Type B pancreatic cell (in vitro differentiated cells): ENCODE data around the gene PROK1. TPM values are rescaled to one million over a fixed set of nuclear protein-coding genes. Genes with fewer than 3 reads are reported as not detected.
A peak's percentile ranks its signal among the peaks of the same experiment; 100 is the strongest.
"Not testable (repeated sequence)": the region's sequence is repeated elsewhere in the genome, so short reads cannot be mapped to it uniquely, and the experiment has no call there.

Experiments
- DNase-seq: peaks from one replicate; pipeline ENCODE4 v3.0.0; 2021; ENCODE audit warnings: mixed read lengths; ENCODE audit not compliant: unreplicated experiment; ENCODE audit errors: extremely low spot score
- H3K27ac Mint-ChIP-seq: 2 replicates; pipeline ENCODE4 v1.8.0; 2021; ENCODE audit warnings: mild to moderate bottlenecking, mixed read lengths
- H3K27me3 Mint-ChIP-seq: 2 replicates; pipeline ENCODE4 v1.8.0; 2021; ENCODE audit warnings: mixed read lengths
- H3K36me3 Mint-ChIP-seq: 2 replicates; pipeline ENCODE4 v1.8.0; 2021; ENCODE audit warnings: mixed read lengths
- H3K4me1 Mint-ChIP-seq: one replicate; pipeline ENCODE4 v1.8.0; 2021; ENCODE audit warnings: mixed read lengths; ENCODE audit not compliant: unreplicated experiment
- H3K4me3 Mint-ChIP-seq: 2 replicates; pipeline ENCODE4 v1.8.0; 2021; ENCODE audit warnings: mild to moderate bottlenecking, mixed read lengths
- H3K9me3 Mint-ChIP-seq: 2 replicates; pipeline ENCODE4 v1.8.0; 2021; ENCODE audit warnings: mixed read lengths
- total RNA-seq: library from RNA; stranded (reverse); gene quantifications from 2 replicates; pipeline ENCODE4 v1.2.1, GENCODE V29; 2021; ENCODE audit warnings: low replicate concordance
- TF ChIP-seq, protein P1 (sequence below): fragments of 200-600 bp; sonication (generic); conservative IDR thresholded peaks from 2 replicates; pipeline ENCODE4 v1.5.0; 2021; ENCODE audit warnings: antibody characterized with exemption, mild to moderate bottlenecking

Gene PROK1
- total RNA-seq, 1 donor from 2014 or later, result 0.29 TPM

DNA sequence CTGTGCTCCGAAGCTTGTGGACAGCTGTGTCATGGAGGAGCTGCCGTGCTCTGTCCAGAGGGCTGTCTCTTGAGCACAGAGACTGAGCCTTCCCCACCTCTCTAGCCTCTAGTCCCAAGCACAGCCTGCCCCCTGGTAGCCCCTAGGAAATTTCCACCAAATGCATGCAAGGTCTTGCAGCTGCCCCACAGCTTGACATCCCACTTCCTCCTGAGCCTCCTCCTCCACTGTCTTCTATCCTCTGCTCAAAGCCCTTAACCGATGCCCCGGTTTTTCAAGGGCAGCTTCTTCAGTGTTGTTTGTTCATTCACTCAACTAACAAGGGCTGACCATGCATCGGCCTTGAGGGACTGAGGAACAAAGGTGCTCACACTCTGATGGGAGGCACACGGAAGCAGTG lies 20.6 kb upstream of the PROK1 start:
- no peaks in the 10 kb centered on the region for H3K9me3 Mint-ChIP-seq
- H3K27ac Mint-ChIP-seq, result no peak overlapping the region
- peaks cover 8% of the 10 kb centered on the region for H3K4me1 Mint-ChIP-seq
- TF ChIP-seq, protein P1, sequence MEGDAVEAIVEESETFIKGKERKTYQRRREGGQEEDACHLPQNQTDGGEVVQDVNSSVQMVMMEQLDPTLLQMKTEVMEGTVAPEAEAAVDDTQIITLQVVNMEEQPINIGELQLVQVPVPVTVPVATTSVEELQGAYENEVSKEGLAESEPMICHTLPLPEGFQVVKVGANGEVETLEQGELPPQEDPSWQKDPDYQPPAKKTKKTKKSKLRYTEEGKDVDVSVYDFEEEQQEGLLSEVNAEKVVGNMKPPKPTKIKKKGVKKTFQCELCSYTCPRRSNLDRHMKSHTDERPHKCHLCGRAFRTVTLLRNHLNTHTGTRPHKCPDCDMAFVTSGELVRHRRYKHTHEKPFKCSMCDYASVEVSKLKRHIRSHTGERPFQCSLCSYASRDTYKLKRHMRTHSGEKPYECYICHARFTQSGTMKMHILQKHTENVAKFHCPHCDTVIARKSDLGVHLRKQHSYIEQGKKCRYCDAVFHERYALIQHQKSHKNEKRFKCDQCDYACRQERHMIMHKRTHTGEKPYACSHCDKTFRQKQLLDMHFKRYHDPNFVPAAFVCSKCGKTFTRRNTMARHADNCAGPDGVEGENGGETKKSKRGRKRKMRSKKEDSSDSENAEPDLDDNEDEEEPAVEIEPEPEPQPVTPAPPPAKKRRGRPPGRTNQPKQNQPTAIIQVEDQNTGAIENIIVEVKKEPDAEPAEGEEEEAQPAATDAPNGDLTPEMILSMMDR, result no peak
- no peaks in the 10 kb centered on the region for H3K36me3 Mint-ChIP-seq
- no peak for DNase-seq
- H3K4me3 Mint-ChIP-seq, result no peak overlapping the region
- H3K27me3 Mint-ChIP-seq, result peaks cover 24% of the 10 kb centered on the region

DNA sequence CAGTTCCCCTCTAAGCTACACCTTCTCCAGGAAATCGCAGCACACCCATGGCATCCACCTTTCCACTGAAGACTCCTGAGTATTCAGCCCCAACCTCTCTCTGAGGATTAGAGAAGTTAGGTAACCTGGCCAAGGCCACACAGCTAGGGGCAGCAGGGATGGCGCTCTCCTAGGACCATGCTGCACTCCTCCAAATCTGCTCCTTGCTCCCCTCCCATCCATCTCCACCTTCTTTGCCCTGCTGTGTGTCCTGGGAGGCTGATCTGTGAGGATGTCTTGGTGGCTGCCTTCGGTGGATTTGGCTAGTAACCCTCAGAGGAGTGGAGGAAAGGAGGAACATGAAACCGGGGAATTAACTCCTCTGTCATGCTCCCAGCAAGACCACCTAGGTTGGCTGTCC lies 20.0 kb upstream of the PROK1 start:
- H3K4me1 Mint-ChIP-seq, result peaks cover 8% of the 10 kb centered on the region
- H3K4me3 Mint-ChIP-seq, result no peak overlapping the region
- TF ChIP-seq, protein P1, result no peak
- H3K36me3 Mint-ChIP-seq, result no peaks in the 10 kb centered on the region
- no peak for DNase-seq
- no peaks in the 10 kb centered on the region for H3K9me3 Mint-ChIP-seq
- H3K27ac Mint-ChIP-seq, result no peak overlapping the region
- H3K27me3 Mint-ChIP-seq, result peaks cover 23% of the 10 kb centered on the region

DNA sequence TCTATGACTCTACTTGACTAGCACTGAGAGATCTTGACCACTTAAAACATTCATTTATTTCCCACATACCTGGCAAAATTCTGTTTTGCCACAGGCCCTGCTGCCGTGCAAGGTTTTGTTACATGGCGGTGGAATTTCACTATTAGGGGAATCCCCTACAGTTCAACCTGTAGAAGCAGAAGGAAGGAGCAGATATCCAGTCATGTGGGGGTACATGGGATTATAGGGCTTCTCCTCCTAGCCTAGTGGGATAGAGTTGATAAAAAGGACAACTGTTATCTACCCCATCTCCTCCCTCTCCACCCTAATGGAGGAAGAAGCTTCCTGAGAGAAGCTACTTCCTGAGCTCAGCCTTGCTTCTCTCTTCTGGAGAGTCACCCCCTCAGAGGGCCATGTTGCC lies 17.7 kb upstream of the PROK1 start:
- H3K9me3 Mint-ChIP-seq, result no peaks in the 10 kb centered on the region
- no peak overlapping the region for H3K27ac Mint-ChIP-seq
- peaks cover 23% of the 10 kb centered on the region for H3K27me3 Mint-ChIP-seq
- no peak overlapping the region for H3K4me3 Mint-ChIP-seq
- no peaks in the 10 kb centered on the region for H3K36me3 Mint-ChIP-seq
- peaks cover 11% of the 10 kb centered on the region for H3K4me1 Mint-ChIP-seq
- TF ChIP-seq, protein P1, result no peak
- no peak for DNase-seq

DNA sequence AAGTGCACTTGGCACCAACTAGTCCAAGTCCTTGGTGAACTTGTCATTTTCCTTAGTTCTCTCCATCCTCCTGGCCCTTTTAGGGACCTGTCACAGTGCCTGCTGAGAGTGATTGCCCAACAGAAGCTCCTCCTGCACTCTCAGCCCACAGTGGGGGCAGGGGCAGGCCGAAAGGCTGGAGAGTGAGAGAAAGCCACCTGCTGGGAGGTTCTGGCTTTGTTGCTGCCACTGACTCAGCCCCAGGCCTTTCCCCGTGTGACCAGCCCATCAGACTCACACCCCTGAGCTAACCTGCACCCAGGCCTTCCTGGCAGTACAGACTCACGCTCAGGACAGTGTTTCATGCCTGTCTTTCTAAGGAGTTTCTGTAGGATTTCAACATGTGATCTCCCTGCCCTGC lies 17.1 kb upstream of the PROK1 start:
- H3K27me3 Mint-ChIP-seq, result peaks cover 23% of the 10 kb centered on the region
- H3K27ac Mint-ChIP-seq, result no peak overlapping the region
- no peak for DNase-seq
- no peaks in the 10 kb centered on the region for H3K9me3 Mint-ChIP-seq
- TF ChIP-seq, protein P1, result peak; percentile 31
- peaks cover 11% of the 10 kb centered on the region for H3K4me1 Mint-ChIP-seq
- H3K4me3 Mint-ChIP-seq, result no peak overlapping the region
- H3K36me3 Mint-ChIP-seq, result no peaks in the 10 kb centered on the region

DNA sequence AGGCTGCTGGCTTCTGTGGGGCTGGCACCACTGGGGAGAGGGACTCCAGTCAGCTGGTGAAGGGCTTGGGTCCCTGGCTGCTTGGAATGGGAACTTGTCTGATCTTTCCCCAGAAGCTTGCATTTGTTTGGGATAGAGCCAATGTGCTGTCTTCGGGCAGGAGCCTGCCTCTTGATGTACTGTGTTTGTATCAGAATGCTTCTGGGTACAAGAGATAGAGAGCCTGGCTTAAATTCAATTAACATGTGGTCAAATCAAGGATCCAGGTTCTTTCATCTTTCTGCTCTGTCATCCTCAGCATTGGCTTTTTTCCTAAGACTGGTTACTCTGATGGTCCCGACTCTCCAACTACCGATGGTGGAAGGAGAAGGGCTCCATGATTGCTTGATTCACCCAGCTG lies 16.0 kb upstream of the PROK1 start:
- peaks cover 11% of the 10 kb centered on the region for H3K4me1 Mint-ChIP-seq
- H3K27me3 Mint-ChIP-seq, result peaks cover 22% of the 10 kb centered on the region
- H3K27ac Mint-ChIP-seq, result no peak overlapping the region
- TF ChIP-seq, protein P1, result no peak
- H3K36me3 Mint-ChIP-seq, result no peaks in the 10 kb centered on the region
- no peak for DNase-seq
- H3K4me3 Mint-ChIP-seq, result no peak overlapping the region
- no peaks in the 10 kb centered on the region for H3K9me3 Mint-ChIP-seq

DNA sequence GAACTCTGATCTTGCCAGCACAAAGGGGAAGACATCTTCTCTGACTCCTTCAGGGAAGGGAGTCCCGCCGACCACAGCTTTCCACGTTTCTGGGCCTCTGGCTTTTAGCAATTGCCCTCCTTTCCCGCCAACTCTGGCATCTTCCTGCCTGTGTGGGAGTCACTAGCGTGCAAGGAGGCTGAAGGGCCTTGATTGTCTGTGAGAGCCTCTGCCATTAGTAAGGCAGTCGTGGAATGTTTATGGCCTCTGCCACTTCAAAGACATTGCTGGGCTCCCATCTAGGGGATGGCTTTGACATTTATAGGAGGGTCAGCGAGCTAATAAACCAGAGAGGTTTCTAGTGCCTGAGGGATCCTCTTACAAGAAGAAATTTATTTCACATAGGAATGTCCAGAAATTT lies 14.3 kb upstream of the PROK1 start:
- Mint-ChIP-seq H3K27ac (no peak overlapping the region), H3K27me3 (peaks cover 7% of the 10 kb centered on the region), H3K9me3 (no peaks in the 10 kb centered on the region), H3K36me3 (no peaks in the 10 kb centered on the region), H3K4me3 (no peak overlapping the region), H3K4me1 (peaks cover 11% of the 10 kb centered on the region)
- TF ChIP-seq, protein P1, result no peak
- DNase-seq, result no peak

DNA sequence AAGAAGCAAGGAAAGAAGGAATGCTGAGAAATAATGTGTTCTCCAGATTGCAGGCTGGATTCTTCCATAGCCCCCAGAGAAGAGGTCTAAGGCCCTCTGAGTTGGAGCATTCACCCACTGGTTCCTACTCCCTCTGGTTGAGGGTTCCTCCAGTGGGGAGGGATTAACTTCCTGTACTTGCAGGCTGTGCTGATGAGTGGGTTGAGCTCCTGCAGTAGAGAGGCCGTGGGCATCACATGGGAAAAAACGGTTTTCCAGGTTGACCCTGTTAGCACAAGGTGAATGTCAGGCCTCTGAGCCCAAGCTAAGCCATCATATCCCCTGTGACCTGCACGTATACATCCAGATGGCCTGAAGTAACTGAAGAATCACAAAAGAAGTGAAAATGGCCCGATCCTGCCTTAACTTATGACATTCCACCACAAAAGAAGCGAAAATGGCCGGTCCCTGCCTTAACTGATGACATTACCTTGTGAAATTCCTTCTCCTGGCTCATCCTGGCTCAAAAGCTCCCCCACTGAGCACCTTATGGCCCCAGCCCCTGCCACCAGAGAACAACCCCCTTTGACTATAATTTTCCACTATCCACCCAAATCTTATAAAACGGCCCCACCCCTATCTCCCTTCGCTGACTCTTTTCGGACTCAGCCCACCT lies 13.2 kb upstream of the PROK1 start:
- H3K36me3 Mint-ChIP-seq, H3K27ac Mint-ChIP-seq, DNase-seq, H3K9me3 Mint-ChIP-seq, H3K4me3 Mint-ChIP-seq, H3K27me3 Mint-ChIP-seq: not testable (repeated sequence)
- peaks cover 11% of the 10 kb centered on the region for H3K4me1 Mint-ChIP-seq
